PC-3 (cell line): ENCODE results near the gene MSL2.

ENCODE experiments used
- CTCF ChIP-seq: fragments of 300-600 bp; sonication (generic); conservative IDR thresholded peaks from 2 replicates; pipeline ENCODE4 v1.5.1; 2017; ENCODE audit warnings: antibody characterized with exemption, low read depth, mild to moderate bottlenecking, low read length
- EZH2 ChIP-seq: fragments of 300-600 bp; sonication (generic); IDR thresholded peaks from one replicate; pipeline ENCODE4 v1.6.1; 2017; ENCODE audit warnings: antibody characterized with exemption, mild to moderate bottlenecking, low read length; ENCODE audit not compliant: unreplicated experiment
- EZH2phosphoT487 ChIP-seq: fragments of 300-600 bp; sonication (generic); IDR thresholded peaks from 2 replicates; pipeline ENCODE4 v1.6.1; 2018; ENCODE audit warnings: mild to moderate bottlenecking, antibody characterized with exemption, low read length, borderline replicate concordance

GRCh38 chr3:136189859-136190617 lies 6.1 kb downstream of the MSL2 start:
- TF ChIP-seq CTCF (no peak), EZH2 (no peak), EZH2phosphoT487 (no peak)
